Right forelimb (tissue), 1 donor: Measurements from ENCODE around the gene FAM107B.

Experiments used
- DNase-seq: peaks from one replicate; pipeline ENCODE4 v3.0.0-alpha.2; 2018

Gene FAM107B

DNA sequence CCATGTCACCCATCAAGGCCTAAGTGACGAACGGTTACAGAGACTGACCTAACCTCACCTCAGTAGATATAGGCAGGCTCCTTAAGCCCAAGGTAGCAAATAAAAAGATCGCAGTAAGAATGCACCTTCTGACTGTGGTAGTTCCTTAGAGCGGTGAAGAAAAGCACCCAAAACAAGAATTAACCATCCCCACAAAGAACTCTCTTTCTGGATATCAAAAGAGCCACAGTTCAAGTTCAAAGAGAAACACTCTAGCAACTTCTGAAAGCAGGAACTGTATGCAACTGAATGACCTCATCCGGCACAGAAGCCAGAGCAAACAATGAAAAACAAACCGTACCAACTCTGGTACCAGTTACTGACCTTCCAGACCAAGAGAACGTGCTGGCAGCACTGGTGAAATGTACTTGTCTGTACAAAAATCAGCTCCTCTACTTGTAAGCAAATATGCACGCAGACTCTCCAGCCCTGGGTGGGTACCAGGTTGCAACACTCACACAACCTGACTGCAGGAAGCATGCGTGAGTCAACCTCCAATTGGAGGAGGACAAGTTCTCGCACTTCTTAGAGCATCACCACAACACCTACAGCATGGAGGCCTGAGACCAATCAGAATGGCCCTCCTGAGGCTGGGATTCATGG lies 202.7 kb downstream of the FAM107B start:
- no peak for DNase-seq

DNA sequence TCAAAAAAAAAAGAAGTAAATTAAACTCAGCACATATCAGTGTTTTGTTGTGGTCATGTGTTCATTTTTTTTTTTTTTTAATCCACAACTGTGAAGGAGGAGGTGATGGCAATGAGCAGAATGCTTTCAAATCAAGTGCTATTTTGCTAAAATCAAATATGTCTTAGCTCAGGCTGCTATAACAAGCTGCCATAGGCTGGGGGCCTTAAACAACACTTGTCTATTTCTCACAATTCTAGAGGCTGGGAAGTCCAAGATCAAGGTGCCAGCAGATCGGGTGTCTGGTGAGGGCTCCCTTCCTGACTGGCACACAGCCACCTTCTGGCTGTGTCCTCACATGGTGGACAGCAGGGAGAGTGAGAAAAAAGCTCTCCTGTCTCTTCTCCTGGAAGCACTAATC lies 203.9 kb downstream of the FAM107B start:
- no peak for DNase-seq

DNA sequence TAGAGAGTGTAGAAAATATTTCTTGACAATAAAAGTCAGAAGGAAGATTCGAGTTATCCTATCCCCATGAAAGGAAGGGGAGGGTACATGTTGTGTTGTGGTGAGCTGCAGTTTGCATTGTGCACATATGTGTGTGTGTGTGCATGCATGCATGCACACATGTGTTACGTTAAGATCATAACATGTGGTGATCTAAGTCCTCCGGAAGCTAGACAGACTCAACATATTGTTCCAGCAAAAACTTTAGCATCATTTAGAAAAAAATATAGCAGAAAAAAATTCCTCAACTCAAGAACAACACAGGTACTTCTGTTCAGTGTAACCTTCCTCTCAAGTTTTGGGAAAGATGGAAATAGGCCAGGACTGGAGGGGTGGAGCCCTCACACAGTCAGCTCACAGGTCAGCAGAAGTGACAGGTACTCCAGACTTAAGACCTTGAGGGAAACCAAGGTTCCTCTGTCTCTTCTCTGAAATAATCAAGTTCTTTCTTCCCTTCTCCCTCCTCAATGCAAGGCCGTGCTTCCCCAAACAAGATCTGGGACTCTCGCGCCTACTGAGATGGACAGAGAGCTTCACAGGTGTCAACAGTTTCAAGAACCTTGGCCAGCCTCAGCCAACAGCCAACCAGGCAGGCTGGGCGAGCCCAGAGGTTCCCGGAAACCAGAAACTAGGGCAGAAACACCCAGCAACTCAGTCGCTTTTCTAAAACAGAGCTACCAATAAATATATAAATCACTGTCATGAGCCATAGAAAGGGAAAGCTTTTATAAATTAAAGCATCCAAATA lies 205.2 kb downstream of the FAM107B start:
- DNase-seq, result no peak

DNA sequence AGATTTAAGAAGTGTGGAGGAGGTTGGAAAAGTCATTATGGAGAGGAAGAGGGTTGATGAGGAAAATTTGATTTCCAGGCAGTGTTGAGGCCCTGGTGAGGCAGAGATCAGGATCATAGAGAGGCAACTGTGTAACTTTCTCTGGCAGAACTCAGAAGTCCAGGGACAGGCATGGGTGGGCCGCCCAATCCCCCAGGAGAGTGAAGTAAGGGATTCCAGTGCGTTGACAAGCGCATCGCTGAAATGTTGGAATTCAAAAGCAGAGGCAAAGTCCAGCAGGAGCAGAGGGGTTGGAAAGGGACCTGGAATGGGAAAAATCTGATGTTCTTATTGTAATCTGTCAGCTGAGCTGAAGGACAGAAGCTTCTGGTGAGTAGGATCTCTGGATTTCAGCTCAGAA lies 207.3 kb downstream of the FAM107B start:
- no peak for DNase-seq

- DNase-seq, result no peak
These were observed 208.2 kb downstream of the FAM107B start for GRCh38 chr10:14566498-14566897.

- no peak for DNase-seq
These were observed 209.5 kb downstream of the FAM107B start for GRCh38 chr10:14565199-14565598.

DNA sequence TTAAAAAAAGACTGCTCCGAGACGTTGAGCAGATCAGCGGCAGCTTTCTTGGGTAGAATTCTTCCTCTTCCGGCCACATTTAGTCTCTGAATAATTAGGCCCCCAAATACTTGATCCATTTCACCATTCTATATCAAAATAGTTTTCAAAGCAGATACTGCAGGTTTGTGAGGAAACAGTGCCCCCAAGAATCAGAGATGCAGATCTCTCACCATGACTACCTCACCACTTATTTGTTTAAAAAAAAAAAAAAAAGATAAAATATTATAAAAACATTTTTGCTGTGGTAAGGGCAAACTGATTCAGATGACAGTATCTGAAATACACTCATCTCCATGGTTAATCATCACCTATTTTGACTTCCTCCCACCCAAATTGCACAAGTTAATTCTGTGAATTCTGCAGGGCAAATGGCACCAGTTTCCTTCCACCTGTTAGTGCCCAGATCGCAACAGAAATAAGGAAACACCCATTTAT lies 210.4 kb downstream of the FAM107B start:
- DNase-seq, result no peak

DNA sequence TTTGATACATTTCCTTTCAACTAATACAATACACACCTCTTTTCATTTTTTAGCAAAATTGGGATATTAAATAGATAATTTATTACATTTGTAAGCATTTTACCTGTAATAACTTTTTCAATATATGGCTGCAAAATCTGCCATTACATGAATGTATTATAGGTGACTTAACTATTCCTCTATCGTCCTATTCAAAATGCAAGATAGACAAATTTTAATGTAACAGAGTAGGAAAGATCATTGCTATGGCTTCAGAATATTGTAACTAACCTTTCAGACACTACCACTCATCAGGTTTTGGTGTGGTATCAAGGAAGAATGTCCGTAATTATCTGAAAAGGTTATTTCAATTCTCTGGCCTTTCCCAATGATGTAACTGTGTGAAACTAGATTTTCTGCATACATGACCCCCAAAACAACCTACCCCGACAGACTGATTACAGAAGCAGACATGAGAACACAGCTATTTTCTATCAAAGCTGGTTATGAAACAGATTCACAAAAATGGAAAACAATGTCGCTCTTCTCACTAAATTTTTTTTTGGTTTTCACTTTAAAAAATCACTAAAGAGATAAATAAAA lies 211.2 kb downstream of the FAM107B start:
- DNase-seq, result no peak

- no peak for DNase-seq
These were observed 211.7 kb downstream of the FAM107B start for GRCh38 chr10:14563076-14563336.

GRCh38 chr10:14562218-14563075 lies 212.2 kb downstream of the FAM107B start:
- DNase-seq, result no peak

DNA sequence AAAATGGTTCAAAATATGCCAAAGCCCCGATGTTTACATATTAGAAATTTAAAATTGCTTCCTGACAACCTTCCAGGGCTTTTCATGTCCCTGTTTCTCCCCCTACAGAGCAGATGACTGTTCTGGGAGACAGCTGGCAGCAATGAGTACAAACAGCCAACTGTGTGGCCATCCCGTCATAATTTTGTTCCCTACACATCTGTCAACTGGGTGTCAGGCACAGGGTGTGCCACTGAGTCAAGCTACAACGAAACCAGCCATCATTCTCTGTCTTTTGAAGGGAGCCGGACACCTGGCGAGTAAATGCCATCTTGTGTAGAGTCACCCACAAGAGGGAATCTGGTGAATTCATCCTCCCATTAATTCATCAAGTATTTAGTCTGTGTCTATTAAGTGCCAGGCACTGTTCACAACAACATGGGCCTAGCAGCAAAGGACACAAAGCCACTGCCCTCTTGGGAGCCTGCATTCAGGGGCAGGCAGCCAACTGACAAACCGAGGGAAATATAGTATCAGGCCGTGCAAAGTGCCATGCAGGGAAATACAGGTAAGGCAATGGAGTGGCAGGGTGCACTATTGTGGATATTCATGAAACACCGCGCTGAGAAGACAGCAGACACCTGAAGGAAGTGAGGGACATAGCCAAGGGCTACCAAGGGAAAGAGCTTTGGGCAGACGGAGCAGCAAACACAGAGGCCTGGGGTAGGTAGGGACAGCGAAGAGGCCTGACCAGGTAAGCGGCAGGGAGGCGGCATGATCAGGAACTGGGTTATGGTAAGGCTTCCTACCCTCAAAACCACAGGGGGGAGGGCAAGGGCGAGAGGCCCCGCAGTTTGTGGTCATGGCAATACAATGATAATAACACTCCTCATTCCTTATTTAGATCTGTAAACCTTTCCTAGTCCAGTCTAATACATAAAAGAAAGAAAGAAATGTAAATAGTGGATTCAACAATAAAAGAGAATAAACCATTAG lies 213.6 kb downstream of the FAM107B start:
- DNase-seq, result no peak

- no peak for DNase-seq
These were observed 214.4 kb downstream of the FAM107B start for GRCh38 chr10:14560274-14560673.

DNA sequence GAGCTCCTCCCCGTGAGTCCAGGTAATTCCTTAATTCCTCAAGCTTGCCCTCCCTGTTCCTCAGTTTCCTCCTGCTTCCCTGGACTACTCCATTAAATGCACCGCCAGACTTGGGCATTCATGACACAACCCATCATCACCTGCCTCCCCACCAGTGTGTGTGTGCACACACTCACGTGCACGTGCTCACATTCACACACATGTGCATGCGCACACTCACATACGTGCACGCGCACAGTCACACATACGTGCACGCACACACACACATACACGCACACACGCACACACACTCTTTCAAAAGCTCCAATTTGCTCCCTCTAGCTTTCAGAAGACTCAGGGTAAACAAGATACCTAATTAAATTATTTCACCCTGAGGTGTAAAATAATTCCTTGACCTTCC lies 216.7 kb downstream of the FAM107B start:
- DNase-seq, result no peak

DNA sequence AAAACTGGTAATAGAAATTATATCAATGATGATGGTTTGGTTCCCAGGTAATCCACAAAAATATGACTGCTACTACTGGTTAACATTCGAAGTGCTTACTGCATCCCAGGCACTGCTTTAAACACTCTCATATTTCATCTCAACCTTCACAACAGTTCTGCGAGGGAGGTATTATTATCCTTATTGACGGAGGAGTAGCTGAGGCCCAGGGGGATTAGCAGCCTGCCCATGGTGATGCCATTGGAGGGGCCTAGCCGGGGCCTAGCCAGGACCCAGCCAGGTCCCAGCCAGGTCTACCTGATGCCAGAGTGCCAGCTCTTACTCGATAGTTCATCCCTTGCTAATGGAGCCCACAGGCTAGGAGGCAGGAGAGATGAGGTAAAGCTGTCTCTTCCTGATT lies 217.1 kb downstream of the FAM107B start:
- no peak for DNase-seq

DNA sequence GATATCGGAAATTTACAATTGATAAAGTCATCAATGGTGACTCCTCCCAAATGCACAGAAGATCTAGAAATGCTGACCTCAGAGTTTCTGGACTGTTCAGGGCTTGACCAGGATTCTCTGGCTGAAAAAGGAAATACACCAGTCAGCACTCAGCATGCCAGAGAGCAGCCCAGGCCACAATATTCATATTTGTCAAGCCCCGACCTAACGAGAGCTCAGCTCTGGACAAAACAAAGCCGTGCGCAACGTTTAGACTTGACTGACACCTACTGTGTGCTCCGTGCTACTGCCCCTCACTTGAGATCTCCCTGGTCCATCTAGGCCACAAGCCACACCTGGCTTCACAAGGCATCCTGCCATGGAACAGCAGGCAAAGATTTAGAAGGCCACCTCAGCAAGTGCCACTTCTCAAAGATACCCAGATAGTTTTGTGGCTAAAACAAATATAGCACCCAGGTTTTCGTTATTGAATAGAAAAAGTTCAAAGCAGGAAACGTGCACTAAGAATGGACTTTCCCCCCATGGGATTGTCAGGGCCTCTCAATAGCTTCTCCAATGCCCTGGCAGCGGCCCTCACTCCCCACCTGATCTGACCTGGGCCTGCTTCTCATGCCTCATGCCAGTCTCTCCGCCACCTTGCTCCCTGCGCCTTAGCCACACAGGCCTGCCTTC lies 218.3 kb downstream of the FAM107B start:
- no peak for DNase-seq

- no peak for DNase-seq
These were observed 218.9 kb downstream of the FAM107B start for GRCh38 chr10:14555807-14556206.

DNA sequence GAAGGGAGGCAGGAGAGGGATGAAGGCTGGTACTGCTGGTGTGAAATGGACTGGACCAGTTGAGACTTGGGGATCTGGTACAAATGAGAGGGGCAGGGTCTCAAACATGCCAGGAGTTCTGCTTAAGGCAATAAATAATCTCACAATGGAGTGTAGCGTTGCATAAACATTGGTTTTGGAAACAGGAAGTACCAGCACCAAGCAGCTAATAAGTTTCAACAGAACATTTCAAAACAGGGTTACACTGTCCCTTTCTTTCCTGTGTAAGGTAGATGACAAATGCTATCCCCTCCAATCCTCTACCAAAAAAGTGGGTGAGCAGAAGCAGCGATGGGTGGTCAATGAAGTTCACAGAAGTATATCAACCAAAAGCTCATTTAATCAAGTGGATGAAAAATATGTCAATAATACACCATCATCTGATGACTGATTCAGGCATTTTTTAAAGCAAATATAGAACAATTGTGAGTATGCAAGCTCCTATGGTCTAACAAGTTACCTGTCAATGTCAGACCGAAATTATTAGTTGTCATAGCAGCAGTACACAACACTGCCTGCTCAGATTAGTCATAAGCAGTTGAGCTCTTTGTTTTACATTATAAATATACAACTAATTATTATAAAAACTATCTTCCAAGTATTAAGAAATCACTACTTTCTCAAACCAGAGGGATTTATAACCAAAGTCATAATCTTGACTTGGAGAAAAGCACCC lies 220.0 kb downstream of the FAM107B start:
- DNase-seq, result no peak

DNA sequence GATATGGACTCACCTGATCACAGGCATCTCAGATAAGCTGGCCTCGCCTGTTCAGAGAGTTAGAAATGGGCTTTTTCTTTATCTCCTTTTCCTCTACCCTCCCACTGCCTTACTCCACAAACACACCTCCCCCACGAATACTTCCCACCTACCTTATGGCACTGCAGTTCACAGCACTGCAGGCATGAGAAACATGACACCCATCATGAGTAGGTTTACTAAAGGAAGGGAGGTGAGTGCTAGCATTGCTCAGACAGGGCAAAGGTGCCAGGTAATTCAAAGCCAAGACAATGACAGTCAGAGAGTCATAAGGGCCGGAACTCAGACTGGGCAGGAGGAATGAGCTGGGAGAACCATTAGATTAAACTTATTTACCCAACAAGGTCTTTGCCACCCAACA lies 220.6 kb downstream of the FAM107B start:
- DNase-seq, result no peak

GRCh38 chr10:14553448-14553847 lies 221.2 kb downstream of the FAM107B start:
- no peak for DNase-seq

- DNase-seq, result no peak
These were observed 222.7 kb downstream of the FAM107B start for GRCh38 chr10:14552015-14552414.

DNA sequence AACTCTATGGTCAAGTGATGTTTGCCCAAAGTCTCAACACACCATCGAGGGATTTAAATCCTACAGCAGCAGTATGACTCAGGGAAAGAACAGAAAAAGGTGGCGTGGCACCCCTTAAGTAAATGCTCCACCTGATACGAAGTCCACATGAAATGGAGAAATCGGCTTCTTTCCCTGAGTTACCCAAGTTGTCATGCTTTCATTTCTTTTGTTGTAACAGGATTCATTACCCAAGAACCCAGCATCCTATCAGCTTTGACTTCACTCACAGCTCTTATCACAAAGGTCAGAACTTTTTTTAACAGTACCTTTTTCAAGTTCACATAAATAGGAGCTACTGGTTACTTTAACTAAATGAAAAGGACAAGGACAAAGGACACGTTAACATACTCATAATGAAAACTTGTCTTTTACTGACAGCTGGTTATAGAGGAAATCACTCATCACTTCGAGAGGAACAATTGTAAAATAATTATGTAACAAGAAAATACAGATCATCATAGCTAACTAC lies 224.2 kb downstream of the FAM107B start:
- no peak for DNase-seq
